GM23338 (cell line): ENCODE measurements around the gene SNCA. TPM values are rescaled to one million over a fixed set of nuclear protein-coding genes. Genes with fewer than 3 reads are reported as not detected.

Experiments
- ATAC-seq: fragments of 200-7000 bp; cut with Tn5 transposase; 3 replicates; pipeline ENCODE4 v1.9.1; 2020
- DNase-seq: peaks from one replicate; pipeline ENCODE4 v3.0.0-alpha.2; 2015; ENCODE audit warnings: low spot score
- H2AFZ ChIP-seq: fragments of 200-600 bp; sonication (generic); 2 replicates; pipeline ENCODE4 v1.8.0; 2016; ENCODE audit warnings: antibody characterized with exemption, mild to moderate bottlenecking, moderate library complexity
- H3F3A ChIP-seq: fragments of 200-600 bp; sonication (generic); replicated peaks from 2 replicates; pipeline ENCODE4 v1.8.0; 2017; ENCODE audit warnings: antibody characterized with exemption, mixed run types, low read depth
- H3K27ac ChIP-seq: fragments of 200-600 bp; sonication (generic); 2 replicates; pipeline ENCODE4 v1.6.1; 2016; ENCODE audit warnings: low read depth
- H3K27me3 ChIP-seq: fragments of 200-600 bp; sonication (generic); 2 replicates; pipeline ENCODE4 v1.8.0; 2016; ENCODE audit warnings: mild to moderate bottlenecking, mixed run types, moderate library complexity; ENCODE audit not compliant: insufficient read depth
- H3K36me3 ChIP-seq: fragments of 200-600 bp; sonication (generic); 2 replicates; pipeline ENCODE4 v1.8.0; 2016; ENCODE audit warnings: mild to moderate bottlenecking; ENCODE audit not compliant: insufficient read depth
- H3K4me1 ChIP-seq: fragments of 200-600 bp; sonication (generic); 2 replicates; pipeline ENCODE4 v1.8.0; 2016; ENCODE audit warnings: mild to moderate bottlenecking, moderate library complexity; ENCODE audit not compliant: insufficient read depth
- H3K4me2 ChIP-seq: fragments of 200-600 bp; sonication (generic); 2 replicates; pipeline ENCODE4 v1.7.1; 2017; ENCODE audit warnings: mixed run types
- H3K4me3 ChIP-seq: fragments of 200-600 bp; sonication (generic); 2 replicates; pipeline ENCODE4 v1.6.1; 2016; ENCODE audit warnings: mixed run types
- H3K79me2 ChIP-seq: fragments of 200-600 bp; sonication (generic); replicated peaks from 2 replicates; pipeline ENCODE4 v1.8.0; 2017; ENCODE audit warnings: mild to moderate bottlenecking; ENCODE audit not compliant: insufficient read depth
- H3K9me2 ChIP-seq: fragments of 200-600 bp; sonication (generic); 2 replicates; pipeline ENCODE4 v1.8.0; 2017; ENCODE audit not compliant: insufficient read depth
- H4K20me1 ChIP-seq: fragments of 200-600 bp; sonication (generic); replicated peaks from 2 replicates; pipeline ENCODE4 v1.8.0; 2017; ENCODE audit warnings: mild to moderate bottlenecking; ENCODE audit not compliant: insufficient read depth
- H3K27ac Mint-ChIP-seq: 2 replicates; pipeline ENCODE4 v1.8.0; 2020; ENCODE audit warnings: inconsistent platforms, mild to moderate bottlenecking, moderate library complexity, mixed read lengths
- H3K27me3 Mint-ChIP-seq: 3 replicates; pipeline ENCODE4 v1.8.0; 2022; ENCODE audit warnings: low read depth, mild to moderate bottlenecking, moderate library complexity, mixed read lengths, inconsistent platforms; ENCODE audit not compliant: insufficient read depth, poor library complexity
- H3K36me3 Mint-ChIP-seq: 3 replicates; pipeline ENCODE4 v1.8.0; 2021; ENCODE audit warnings: low read depth, mild to moderate bottlenecking, inconsistent platforms, moderate library complexity, mixed read lengths
- H3K4me1 Mint-ChIP-seq: 3 replicates; pipeline ENCODE4 v1.8.0; 2020; ENCODE audit warnings: mild to moderate bottlenecking, inconsistent platforms, mixed read lengths
- H3K4me3 Mint-ChIP-seq: 3 replicates; pipeline ENCODE4 v1.8.0; 2021; ENCODE audit warnings: moderate library complexity, mild to moderate bottlenecking, inconsistent platforms, mixed read lengths
- H3K9me3 Mint-ChIP-seq: 3 replicates; pipeline ENCODE4 v1.8.0; 2020; ENCODE audit warnings: moderate library complexity, mild to moderate bottlenecking, inconsistent platforms, mixed read lengths
- CREB1 ChIP-seq: fragments of 250-450 bp; sonication (Bioruptor Pico); IDR thresholded peaks from 2 replicates; pipeline ENCODE4 v1.5.0; 2020; ENCODE audit warnings: low read depth, mild to moderate bottlenecking, moderate library complexity
- EZH2 ChIP-seq: fragments of 200-600 bp; sonication (generic); IDR thresholded peaks from one replicate; pipeline ENCODE4 v1.8.0; 2017; ENCODE audit warnings: antibody characterized with exemption, mild to moderate bottlenecking, low read depth; ENCODE audit not compliant: unreplicated experiment
- EZH2phosphoT487 ChIP-seq: fragments of 200-600 bp; sonication (generic); IDR thresholded peaks from one replicate; pipeline ENCODE4 v1.8.1; 2018; ENCODE audit warnings: antibody characterized with exemption; ENCODE audit not compliant: unreplicated experiment
- JUNB ChIP-seq: IDR thresholded peaks from one replicate; pipeline ENCODE4 v1.6.1; 2016; ENCODE audit warnings: antibody characterized with exemption; ENCODE audit not compliant: unreplicated experiment
- NANOG ChIP-seq: IDR thresholded peaks from 2 replicates; pipeline ENCODE4 v1.6.1; 2016; ENCODE audit warnings: antibody characterized with exemption, borderline replicate concordance
- POLR2AphosphoS5 ChIP-seq: IDR thresholded peaks from 2 replicates; pipeline ENCODE4 v1.6.1; 2016; ENCODE audit warnings: antibody characterized with exemption, low read depth
- STAT1 ChIP-seq: IDR thresholded peaks from one replicate; pipeline ENCODE4 v1.6.1; 2016; ENCODE audit warnings: antibody characterized with exemption; ENCODE audit not compliant: unreplicated experiment
- ZNF114 ChIP-seq: fragments of 250-450 bp; sonication (Bioruptor Pico); IDR thresholded peaks from 2 replicates; pipeline ENCODE4 v1.5.0; 2020; ENCODE audit warnings: mild to moderate bottlenecking, moderate library complexity
- ZNF331 ChIP-seq: fragments of 250-450 bp; sonication (Bioruptor Pico); IDR thresholded peaks from 2 replicates; pipeline ENCODE4 v1.5.0; 2020; ENCODE audit warnings: low read depth, mild to moderate bottlenecking, moderate library complexity
- polyA plus RNA-seq: library from polyadenylated mRNA; unstranded; fragments of >200 nt; fragmentation: Nextera tagmentation; extraction: Ambion mirVana; gene quantifications from 2 replicates; pipeline ENCODE4 v1.2.1, GENCODE V29; 2016
- total RNA-seq: library from RNA; depleted of rRNA; stranded (reverse); fragments of >200 nt; shearing (Covaris generic); gene quantifications from 2 replicates; pipeline ENCODE4 v1.2.3, GENCODE V29; 2014
- TF ChIP-seq, protein P1 (sequence below), 2 experiments: fragments of 200-600 bp in 1 of 2; sonication (generic) in 1 of 2; conservative IDR thresholded peaks; 2 replicates each; pipeline versions ENCODE4 v1.5.1 to v1.6.1; 2016 to 2017; ENCODE audit warnings: antibody characterized with exemption in 2 of 2, low read depth in 2 of 2, mild to moderate bottlenecking in 2 of 2, moderate library complexity in 1 of 2
- TF ChIP-seq, protein P2 (sequence below): fragments of 250-450 bp; sonication (Bioruptor Pico); IDR thresholded peaks from 2 replicates; pipeline ENCODE4 v1.5.0; 2020; ENCODE audit warnings: mild to moderate bottlenecking, moderate library complexity
- TF ChIP-seq, protein P3 (sequence below): IDR thresholded peaks from 2 replicates; pipeline ENCODE4 v1.6.1; 2016; ENCODE audit warnings: antibody characterized with exemption
- TF ChIP-seq, protein P4 (sequence below): IDR thresholded peaks from one replicate; pipeline ENCODE4 v1.6.1; 2018; ENCODE audit warnings: antibody characterized with exemption; ENCODE audit not compliant: unreplicated experiment

SNCA gene
- total and polyA plus RNA-seq, 2 experiments from 2014 or later, result 15.6 to 31.1 TPM

DNA sequence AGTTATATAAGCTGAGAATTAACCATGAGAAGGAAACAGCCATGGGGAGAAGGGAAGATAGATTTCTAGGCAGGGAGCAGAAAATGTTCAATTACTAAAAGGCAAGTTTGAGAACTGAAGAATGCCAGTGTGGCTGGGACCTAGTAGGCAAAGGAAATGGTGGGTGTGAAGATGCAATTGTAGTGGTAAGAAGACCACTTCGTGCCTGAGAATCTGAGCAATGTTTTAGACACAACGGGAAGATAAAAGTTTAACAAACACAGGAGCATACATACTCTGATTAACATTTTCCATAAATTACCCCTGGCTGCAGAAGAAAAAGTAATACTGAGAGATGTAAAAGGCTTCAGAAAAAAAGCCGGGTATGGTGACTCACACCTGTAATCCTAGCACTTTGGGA lies 39.6 kb upstream of the SNCA start:
- Histone ChIP-seq H3K27ac (no peak overlapping the region), H3K9me2 (no peaks in the 10 kb centered on the region), H3K27me3 (no peaks in the 10 kb centered on the region), H2AFZ (no peak overlapping the region), H3K4me2 (no peak overlapping the region), H4K20me1 (no peaks in the 10 kb centered on the region), H3K4me3 (no peak overlapping the region), H3F3A (no peaks in the 10 kb centered on the region), H3K36me3 (no peaks in the 10 kb centered on the region), H3K4me1 (no peaks in the 10 kb centered on the region), H3K79me2 (no peaks in the 10 kb centered on the region)
- H3K4me3 Mint-ChIP-seq, result no peak overlapping the region
- TF ChIP-seq POLR2AphosphoS5 (no peak), ZNF114 (CRISPR knock-in tag) (no peak), NANOG (no peak), EZH2phosphoT487 (no peak), CREB1 (CRISPR knock-in tag) (no peak), EZH2 (no peak), STAT1 (no peak), ZNF331 (no peak), JUNB (no peak)
- TF ChIP-seq, protein P1, sequence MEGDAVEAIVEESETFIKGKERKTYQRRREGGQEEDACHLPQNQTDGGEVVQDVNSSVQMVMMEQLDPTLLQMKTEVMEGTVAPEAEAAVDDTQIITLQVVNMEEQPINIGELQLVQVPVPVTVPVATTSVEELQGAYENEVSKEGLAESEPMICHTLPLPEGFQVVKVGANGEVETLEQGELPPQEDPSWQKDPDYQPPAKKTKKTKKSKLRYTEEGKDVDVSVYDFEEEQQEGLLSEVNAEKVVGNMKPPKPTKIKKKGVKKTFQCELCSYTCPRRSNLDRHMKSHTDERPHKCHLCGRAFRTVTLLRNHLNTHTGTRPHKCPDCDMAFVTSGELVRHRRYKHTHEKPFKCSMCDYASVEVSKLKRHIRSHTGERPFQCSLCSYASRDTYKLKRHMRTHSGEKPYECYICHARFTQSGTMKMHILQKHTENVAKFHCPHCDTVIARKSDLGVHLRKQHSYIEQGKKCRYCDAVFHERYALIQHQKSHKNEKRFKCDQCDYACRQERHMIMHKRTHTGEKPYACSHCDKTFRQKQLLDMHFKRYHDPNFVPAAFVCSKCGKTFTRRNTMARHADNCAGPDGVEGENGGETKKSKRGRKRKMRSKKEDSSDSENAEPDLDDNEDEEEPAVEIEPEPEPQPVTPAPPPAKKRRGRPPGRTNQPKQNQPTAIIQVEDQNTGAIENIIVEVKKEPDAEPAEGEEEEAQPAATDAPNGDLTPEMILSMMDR (conservative IDR thresholded peaks at IDR 0.05; ENCODE audit: low read depth in 2 of 2), result no peak
- TF ChIP-seq, protein P2, sequence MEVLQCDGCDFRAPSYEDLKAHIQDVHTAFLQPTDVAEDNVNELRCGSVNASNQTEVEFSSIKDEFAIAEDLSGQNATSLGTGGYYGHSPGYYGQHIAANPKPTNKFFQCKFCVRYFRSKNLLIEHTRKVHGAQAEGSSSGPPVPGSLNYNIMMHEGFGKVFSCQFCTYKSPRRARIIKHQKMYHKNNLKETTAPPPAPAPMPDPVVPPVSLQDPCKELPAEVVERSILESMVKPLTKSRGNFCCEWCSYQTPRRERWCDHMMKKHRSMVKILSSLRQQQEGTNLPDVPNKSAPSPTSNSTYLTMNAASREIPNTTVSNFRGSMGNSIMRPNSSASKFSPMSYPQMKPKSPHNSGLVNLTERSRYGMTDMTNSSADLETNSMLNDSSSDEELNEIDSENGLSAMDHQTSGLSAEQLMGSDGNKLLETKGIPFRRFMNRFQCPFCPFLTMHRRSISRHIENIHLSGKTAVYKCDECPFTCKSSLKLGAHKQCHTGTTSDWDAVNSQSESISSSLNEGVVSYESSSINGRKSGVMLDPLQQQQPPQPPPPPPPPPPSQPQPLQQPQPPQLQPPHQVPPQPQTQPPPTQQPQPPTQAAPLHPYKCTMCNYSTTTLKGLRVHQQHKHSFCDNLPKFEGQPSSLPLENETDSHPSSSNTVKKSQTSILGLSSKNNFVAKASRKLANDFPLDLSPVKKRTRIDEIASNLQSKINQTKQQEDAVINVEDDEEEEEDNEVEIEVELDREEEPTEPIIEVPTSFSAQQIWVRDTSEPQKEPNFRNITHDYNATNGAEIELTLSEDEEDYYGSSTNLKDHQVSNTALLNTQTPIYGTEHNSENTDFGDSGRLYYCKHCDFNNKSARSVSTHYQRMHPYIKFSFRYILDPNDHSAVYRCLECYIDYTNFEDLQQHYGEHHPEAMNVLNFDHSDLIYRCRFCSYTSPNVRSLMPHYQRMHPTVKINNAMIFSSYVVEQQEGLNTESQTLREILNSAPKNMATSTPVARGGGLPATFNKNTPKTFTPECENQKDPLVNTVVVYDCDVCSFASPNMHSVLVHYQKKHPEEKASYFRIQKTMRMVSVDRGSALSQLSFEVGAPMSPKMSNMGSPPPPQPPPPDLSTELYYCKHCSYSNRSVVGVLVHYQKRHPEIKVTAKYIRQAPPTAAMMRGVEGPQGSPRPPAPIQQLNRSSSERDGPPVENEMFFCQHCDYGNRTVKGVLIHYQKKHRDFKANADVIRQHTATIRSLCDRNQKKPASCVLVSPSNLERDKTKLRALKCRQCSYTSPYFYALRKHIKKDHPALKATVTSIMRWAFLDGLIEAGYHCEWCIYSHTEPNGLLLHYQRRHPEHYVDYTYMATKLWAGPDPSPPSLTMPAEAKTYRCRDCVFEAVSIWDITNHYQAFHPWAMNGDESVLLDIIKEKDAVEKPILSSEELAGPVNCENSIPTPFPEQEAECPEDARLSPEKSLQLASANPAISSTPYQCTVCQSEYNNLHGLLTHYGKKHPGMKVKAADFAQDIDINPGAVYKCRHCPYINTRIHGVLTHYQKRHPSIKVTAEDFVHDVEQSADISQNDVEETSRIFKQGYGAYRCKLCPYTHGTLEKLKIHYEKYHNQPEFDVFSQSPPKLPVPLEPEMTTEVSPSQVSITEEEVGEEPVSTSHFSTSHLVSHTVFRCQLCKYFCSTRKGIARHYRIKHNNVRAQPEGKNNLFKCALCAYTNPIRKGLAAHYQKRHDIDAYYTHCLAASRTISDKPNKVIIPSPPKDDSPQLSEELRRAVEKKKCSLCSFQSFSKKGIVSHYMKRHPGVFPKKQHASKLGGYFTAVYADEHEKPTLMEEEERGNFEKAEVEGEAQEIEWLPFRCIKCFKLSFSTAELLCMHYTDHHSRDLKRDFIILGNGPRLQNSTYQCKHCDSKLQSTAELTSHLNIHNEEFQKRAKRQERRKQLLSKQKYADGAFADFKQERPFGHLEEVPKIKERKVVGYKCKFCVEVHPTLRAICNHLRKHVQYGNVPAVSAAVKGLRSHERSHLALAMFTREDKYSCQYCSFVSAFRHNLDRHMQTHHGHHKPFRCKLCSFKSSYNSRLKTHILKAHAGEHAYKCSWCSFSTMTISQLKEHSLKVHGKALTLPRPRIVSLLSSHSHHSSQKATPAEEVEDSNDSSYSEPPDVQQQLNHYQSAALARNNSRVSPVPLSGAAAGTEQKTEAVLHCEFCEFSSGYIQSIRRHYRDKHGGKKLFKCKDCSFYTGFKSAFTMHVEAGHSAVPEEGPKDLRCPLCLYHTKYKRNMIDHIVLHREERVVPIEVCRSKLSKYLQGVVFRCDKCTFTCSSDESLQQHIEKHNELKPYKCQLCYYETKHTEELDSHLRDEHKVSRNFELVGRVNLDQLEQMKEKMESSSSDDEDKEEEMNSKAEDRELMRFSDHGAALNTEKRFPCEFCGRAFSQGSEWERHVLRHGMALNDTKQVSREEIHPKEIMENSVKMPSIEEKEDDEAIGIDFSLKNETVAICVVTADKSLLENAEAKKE, result no peak
- TF ChIP-seq, protein P3, sequence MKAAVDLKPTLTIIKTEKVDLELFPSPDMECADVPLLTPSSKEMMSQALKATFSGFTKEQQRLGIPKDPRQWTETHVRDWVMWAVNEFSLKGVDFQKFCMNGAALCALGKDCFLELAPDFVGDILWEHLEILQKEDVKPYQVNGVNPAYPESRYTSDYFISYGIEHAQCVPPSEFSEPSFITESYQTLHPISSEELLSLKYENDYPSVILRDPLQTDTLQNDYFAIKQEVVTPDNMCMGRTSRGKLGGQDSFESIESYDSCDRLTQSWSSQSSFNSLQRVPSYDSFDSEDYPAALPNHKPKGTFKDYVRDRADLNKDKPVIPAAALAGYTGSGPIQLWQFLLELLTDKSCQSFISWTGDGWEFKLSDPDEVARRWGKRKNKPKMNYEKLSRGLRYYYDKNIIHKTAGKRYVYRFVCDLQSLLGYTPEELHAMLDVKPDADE, result no peak
- TF ChIP-seq, protein P4, sequence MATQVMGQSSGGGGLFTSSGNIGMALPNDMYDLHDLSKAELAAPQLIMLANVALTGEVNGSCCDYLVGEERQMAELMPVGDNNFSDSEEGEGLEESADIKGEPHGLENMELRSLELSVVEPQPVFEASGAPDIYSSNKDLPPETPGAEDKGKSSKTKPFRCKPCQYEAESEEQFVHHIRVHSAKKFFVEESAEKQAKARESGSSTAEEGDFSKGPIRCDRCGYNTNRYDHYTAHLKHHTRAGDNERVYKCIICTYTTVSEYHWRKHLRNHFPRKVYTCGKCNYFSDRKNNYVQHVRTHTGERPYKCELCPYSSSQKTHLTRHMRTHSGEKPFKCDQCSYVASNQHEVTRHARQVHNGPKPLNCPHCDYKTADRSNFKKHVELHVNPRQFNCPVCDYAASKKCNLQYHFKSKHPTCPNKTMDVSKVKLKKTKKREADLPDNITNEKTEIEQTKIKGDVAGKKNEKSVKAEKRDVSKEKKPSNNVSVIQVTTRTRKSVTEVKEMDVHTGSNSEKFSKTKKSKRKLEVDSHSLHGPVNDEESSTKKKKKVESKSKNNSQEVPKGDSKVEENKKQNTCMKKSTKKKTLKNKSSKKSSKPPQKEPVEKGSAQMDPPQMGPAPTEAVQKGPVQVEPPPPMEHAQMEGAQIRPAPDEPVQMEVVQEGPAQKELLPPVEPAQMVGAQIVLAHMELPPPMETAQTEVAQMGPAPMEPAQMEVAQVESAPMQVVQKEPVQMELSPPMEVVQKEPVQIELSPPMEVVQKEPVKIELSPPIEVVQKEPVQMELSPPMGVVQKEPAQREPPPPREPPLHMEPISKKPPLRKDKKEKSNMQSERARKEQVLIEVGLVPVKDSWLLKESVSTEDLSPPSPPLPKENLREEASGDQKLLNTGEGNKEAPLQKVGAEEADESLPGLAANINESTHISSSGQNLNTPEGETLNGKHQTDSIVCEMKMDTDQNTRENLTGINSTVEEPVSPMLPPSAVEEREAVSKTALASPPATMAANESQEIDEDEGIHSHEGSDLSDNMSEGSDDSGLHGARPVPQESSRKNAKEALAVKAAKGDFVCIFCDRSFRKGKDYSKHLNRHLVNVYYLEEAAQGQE, result no peak
- H3K36me3 Mint-ChIP-seq, result no peaks in the 10 kb centered on the region
- H3K27me3 Mint-ChIP-seq, result no peaks in the 10 kb centered on the region
- ATAC-seq, result no peak
- no peaks in the 10 kb centered on the region; the same call in 2 of the 3 replicates for H3K4me1 Mint-ChIP-seq
- H3K9me3 Mint-ChIP-seq, result no peaks in the 10 kb centered on the region
- DNase-seq, result no peak
- H3K27ac Mint-ChIP-seq, result no peak overlapping the region
